Right atrium auricular region (tissue), 2 donors: ENCODE measurements around the gene YPEL4. TPM values are rescaled to one million over a fixed set of nuclear protein-coding genes. Genes with fewer than 3 reads are reported as not detected.

ENCODE experiments used
- DNase-seq: peaks from one replicate; pipeline ENCODE4 v3.0.0-alpha.2; 2019; ENCODE audit warnings: low spot score
- H3K27ac ChIP-seq, 2 donors: fragments of 200-600 bp; sonication (generic); 1 replicate in 1 of 2; 2 replicates in 1 of 2; pipeline ENCODE4 v1.5.1; 2016 to 2019
- H3K27me3 ChIP-seq, 2 donors: fragments of 200-600 bp; sonication (generic); one replicate each; pipeline versions ENCODE4 v1.5.1 to v1.6.0; 2017 to 2019
- H3K36me3 ChIP-seq: fragments of 200-600 bp; sonication (generic); one replicate; pipeline ENCODE4 v1.5.1; 2016
- H3K4me1 ChIP-seq, 2 donors: fragments of 200-600 bp; sonication (generic); one replicate each; pipeline versions ENCODE4 v1.5.1 to v1.6.0; 2017 to 2019
- H3K4me3 ChIP-seq, 2 donors: fragments of 200-600 bp; sonication (generic); 1 replicate in 1 of 2; 2 replicates in 1 of 2; pipeline ENCODE4 v1.5.1; 2017 to 2019; ENCODE audit warnings: mild to moderate bottlenecking in 1 of 2, moderate library complexity in 1 of 2
- H3K9me3 ChIP-seq, 2 donors: fragments of 200-600 bp; sonication (generic); one replicate each; pipeline ENCODE4 v1.5.1; 2019
- CTCF ChIP-seq, 2 donors: fragments of 200-600 bp; sonication (generic); IDR thresholded peaks; one replicate each; pipeline ENCODE4 v1.5.1; 2019; ENCODE audit warnings: antibody characterized with exemption in 2 of 2
- total RNA-seq, 2 donors: library from RNA; depleted of rRNA; stranded (reverse); fragments of >200 nt; gene quantifications; one replicate each; pipeline ENCODE4 v1.1.0, GENCODE V29; 2016

Gene YPEL4
- total RNA-seq, 2 donors from 2014 or later = 0.55 to 0.63 TPM

GRCh38 chr11:57645689-57646085, 4.0 kb downstream of the YPEL4 start:
- Histone ChIP-seq H3K9me3 (no peaks in the 10 kb centered on the region), H3K27me3 (peaks cover 9 to 32% of the 10 kb centered on the region in 2 donors), H3K4me3 (no peak overlapping the region), H3K4me1 (peaks cover 0 to 67% of the 10 kb centered on the region in 2 donors), H3K36me3 (no peaks in the 10 kb centered on the region), H3K27ac (peak overlapping the region; percentile 10 to 42)
- DNase-seq = no peak
- no peak for TF ChIP-seq CTCF (IDR thresholded peaks at IDR 0.05)

GRCh38 chr11:57644748-57645688, 4.7 kb downstream of the YPEL4 start:
- peaks cover 0 to 73% of the 10 kb centered on the region in 2 donors for H3K4me1 ChIP-seq
- peak; percentile 92 for DNase-seq
- peak overlapping the region; percentile 10 to 42 for H3K27ac ChIP-seq
- H3K9me3 ChIP-seq = no peaks in the 10 kb centered on the region
- peak; percentile 93 to 94 for TF ChIP-seq CTCF (IDR thresholded peaks at IDR 0.05)
- H3K4me3 ChIP-seq = no peak overlapping the region
- H3K27me3 ChIP-seq = peaks cover 9 to 32% of the 10 kb centered on the region in 2 donors
- H3K36me3 ChIP-seq = no peaks in the 10 kb centered on the region

- no peaks in the 10 kb centered on the region for H3K36me3 ChIP-seq
- no peak overlapping the region for H3K4me3 ChIP-seq
- DNase-seq = no peak
- TF ChIP-seq CTCF (IDR thresholded peaks at IDR 0.05) = no peak
- H3K4me1 ChIP-seq = peaks cover 0 to 73% of the 10 kb centered on the region in 2 donors
- no peaks in the 10 kb centered on the region for H3K9me3 ChIP-seq
- H3K27ac ChIP-seq = no peak overlapping the region
- peaks cover 5 to 22% of the 10 kb centered on the region in 2 donors for H3K27me3 ChIP-seq
Observed at GRCh38 chr11:57643802-57644201, 5.9 kb downstream of the YPEL4 start.

- no peak overlapping the region for H3K4me3 ChIP-seq
- peak; percentile 24 to 59 for TF ChIP-seq CTCF (IDR thresholded peaks at IDR 0.05)
- peaks cover 0 to 54% of the 10 kb centered on the region in 2 donors for H3K4me1 ChIP-seq
- no peaks in the 10 kb centered on the region for H3K36me3 ChIP-seq
- no peaks in the 10 kb centered on the region for H3K27me3 ChIP-seq
- DNase-seq = no peak
- no peaks in the 10 kb centered on the region for H3K9me3 ChIP-seq
- H3K27ac ChIP-seq = no peak overlapping the region
Observed at GRCh38 chr11:57641011-57641807, 8.5 kb downstream of the YPEL4 start.

- H3K4me3 ChIP-seq = peak overlapping the region in 1 of 2 donors; percentile 85
- no peak for TF ChIP-seq CTCF (IDR thresholded peaks at IDR 0.05)
- no peak for DNase-seq
- no peaks in the 10 kb centered on the region for H3K36me3 ChIP-seq
- H3K9me3 ChIP-seq = no peaks in the 10 kb centered on the region
- peaks cover 0 to 44% of the 10 kb centered on the region in 2 donors for H3K4me1 ChIP-seq
- no peaks in the 10 kb centered on the region for H3K27me3 ChIP-seq
- H3K27ac ChIP-seq = peak overlapping the region; percentile 9 to 17
Observed at GRCh38 chr11:57640068-57640800, 9.5 kb downstream of the YPEL4 start.
